HG02943 (cell line): ENCODE measurements around the gene ZFHX2.

Experiments used
- ATAC-seq: cut with Tn5 transposase; IDR thresholded peaks from one replicate; pipeline ENCODE4 v1.9.1; 2021; ENCODE audit warnings: mild to moderate bottlenecking, low read depth, moderate library complexity; ENCODE audit not compliant: unreplicated experiment

ZFHX2 gene

DNA sequence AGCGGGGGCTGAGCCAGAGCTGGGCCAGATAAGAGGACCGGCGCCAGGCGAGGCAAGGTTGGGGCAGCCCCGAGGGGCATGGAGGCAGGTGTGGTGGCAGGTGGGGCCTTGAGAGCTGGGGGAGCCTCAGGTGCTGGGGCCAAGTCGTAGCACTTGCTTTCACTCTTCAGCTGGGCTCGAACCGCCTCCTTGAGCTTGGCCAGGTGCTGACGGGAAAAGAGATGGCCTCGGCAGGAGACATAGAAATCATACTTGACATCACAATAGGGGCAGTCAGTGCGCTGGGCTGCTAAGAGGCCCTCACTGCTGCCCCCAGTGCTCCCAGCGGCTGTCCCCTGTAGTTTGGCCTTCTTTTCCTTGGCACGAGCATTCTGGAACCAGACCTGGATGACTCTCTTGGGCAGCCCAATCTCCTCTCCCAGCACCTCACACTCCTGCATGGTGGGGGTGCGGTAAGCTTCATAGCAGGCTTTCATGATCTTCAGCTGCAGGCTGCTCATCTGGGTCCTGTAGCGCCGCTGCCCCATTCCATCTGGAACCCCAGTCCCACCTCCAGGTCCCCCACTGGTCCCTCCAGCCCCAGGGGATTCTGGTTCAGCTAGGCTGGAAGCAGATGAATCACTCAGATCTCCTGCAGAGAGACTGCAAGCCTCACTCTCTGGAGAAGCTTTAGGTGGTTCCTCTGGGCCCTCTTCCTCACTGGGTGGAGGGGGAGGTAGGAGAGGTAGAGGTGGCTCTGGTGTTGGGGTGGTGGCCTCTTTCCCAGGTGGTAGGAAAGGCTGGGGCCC is 28.1 kb downstream of the ZFHX2 start:
- ATAC-seq = no peak

- no peak for ATAC-seq
These were observed 28.8 kb downstream of the ZFHX2 start for GRCh38 chr14:23522643-23523198.

GRCh38 chr14:23521785-23522640 is 29.6 kb downstream of the ZFHX2 start:
- no peak for ATAC-seq

DNA sequence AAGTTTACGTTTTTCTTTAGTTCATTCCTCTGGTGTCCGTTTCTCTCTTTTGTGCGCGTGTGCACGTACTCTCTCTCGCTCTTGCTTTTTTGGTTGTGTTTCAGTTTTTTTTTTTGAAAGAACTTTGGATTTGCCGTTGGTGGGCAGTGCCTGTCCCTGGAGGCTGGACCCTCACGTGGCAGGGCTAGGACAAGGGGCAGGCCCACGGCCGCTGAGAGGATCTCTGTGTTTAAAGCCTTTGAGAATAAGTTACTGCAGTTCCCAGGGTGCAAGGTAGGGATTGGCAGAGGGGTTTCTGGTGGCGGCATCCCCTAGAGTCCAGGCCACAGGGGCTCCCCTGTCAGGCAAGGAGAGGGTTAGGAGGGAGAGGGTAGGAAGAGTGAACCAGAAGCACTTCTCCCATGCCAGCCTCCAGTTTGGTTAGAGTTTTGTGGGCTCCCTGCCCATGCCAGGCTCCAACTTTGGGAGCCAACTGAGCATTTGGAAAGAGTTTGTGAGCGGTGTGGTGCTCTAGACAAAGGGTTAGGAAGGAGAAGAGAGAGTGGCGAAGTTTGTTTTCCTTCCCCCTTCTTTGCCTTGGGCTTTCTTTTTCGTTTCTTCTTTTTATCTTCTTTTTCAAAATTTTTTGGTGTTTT is 30.5 kb downstream of the ZFHX2 start:
- no peak for ATAC-seq

GRCh38 chr14:23518709-23519108 is 32.9 kb downstream of the ZFHX2 start:
- ATAC-seq = no peak

GRCh38 chr14:23517650-23518326 is 33.8 kb downstream of the ZFHX2 start:
- ATAC-seq = no peak

GRCh38 chr14:23514644-23514957 is 37.0 kb downstream of the ZFHX2 start:
- ATAC-seq = no peak

DNA sequence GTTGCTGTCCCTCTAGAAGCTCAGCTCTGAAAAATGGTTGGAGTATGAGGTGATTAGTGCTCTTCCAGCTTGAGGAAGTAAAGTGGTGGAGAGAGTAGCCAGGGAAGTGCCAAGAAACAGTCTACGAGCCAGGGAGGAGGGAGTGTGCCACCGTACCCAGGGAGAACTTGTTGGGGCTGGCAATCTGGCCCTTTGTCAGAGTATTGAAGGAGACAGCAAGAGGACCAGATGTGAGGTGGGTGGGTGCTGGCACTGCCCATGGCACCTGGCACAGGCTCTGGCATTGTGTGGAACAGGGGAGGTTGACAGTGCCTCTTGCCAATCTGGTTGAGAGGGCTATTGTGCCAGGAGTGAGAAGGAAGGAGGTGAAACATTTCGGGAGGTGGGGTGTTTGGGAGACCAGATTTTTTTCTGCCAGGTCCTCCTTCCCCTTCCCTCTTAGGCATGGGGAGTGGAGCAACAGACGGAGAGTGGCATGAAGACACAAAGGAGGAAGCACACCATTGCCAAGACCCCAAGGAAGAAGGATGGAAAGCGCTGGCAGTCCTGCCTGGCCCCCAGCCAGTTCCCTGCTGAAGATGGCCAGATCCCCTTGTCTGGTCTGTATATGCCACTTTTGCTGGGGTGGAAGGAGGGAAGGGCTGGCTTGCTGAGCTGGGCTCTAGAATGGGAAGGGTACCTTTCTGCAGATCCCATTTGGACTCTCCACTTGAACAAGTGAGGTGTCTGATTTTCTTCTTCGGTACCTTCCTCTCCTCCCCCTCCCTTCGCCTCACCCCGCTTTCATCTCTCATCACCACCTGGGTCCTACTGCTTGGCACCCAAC is 37.5 kb downstream of the ZFHX2 start:
- no peak for ATAC-seq

GRCh38 chr14:23513005-23513817 is 38.4 kb downstream of the ZFHX2 start:
- no peak for ATAC-seq

- no peak for ATAC-seq
These were observed 39.4 kb downstream of the ZFHX2 start for GRCh38 chr14:23512156-23512555.

GRCh38 chr14:23494223-23494622 is 57.3 kb downstream of the ZFHX2 start:
- no peak for ATAC-seq

GRCh38 chr14:23492618-23493272 is 58.8 kb downstream of the ZFHX2 start:
- no peak for ATAC-seq

- no peak for ATAC-seq
These were observed 64.3 kb downstream of the ZFHX2 start for GRCh38 chr14:23487216-23487615.

DNA sequence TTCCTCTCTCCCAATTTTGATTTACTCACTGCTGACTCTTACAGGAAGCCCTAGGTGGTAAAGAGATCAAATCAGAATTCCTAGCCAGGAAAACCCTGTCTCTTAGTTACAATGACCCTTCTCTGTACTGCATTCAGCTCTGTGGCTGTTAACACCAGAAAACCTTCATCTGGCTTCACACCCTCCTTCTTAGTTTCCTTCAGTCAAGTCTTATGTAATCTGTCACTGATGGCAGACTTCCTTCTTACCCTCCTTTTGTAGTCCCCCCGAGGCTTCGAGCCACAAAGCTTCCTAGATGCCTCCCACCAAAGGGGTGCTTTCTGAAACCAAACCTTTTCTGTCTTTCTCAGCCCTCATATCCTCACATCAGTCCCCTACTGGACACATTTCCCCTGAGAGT is 65.5 kb downstream of the ZFHX2 start:
- ATAC-seq = no peak

DNA sequence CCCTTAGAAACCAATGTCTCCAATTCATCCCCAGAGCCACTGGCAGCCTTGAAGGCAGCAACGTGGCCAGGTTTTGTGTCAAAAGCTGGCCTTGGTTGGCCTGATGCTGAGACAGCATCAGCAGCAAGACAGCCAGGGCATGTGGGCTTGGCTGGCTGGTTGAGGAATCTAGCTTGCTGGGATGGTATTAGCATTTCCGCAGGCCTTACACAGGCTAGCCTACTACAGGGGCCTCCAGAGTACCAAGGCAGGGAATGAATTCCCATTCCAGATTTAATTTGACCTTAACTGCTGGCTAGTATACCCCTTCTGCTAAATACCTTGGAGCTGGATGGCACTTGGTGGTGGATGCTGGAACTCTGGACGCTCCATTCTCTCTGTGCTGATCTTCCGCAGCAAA is 66.2 kb downstream of the ZFHX2 start:
- ATAC-seq = no peak

DNA sequence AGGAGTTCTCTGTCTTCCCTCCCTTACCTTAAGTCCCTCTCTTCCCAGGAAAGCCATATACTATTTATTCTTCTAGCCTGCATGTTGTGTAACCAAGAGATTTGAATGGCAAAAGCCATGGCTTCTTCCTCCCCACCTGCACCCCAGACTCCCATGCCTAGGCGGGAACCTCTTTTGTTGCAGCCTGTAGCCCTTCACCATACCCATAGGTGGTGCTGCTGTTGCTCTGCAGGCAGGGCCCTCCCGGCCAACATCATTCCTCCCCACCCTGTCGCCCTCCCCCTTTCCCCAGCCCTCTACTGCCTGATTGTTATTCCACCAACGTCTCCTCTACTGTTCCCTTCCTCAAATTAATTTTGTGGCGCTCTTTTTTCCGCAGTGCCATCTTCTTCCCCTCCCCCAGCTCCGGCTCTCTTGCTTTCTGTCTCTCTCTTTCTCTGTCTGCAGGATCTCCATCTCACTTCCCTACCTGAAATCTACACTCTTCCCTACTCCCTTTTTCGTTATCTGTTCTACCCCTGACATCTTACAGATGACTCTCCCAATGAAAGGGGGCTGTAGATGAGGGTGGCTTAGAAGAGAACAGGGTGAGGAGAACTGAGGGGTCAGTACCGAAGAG is 68.2 kb downstream of the ZFHX2 start:
- ATAC-seq = no peak

- ATAC-seq = no peak
These were observed 68.8 kb downstream of the ZFHX2 start for GRCh38 chr14:23482823-23483148.
